Testis (tissue), 3 donors: ENCODE data around the gene ABL2. TPM values are rescaled to one million over a fixed set of nuclear protein-coding genes. Genes with fewer than 3 reads are reported as not detected.

ENCODE experiments used
- DNase-seq: peaks from one replicate; pipeline ENCODE4 v3.0.0-alpha.2; 2019
- H3K27ac ChIP-seq, 2 donors: fragments of 200-600 bp; sonication (generic); one replicate each; pipeline ENCODE4 v1.5.1; 2019
- H3K27me3 ChIP-seq: fragments of 200-600 bp; sonication (generic); one replicate; pipeline ENCODE4 v1.5.1; 2019
- H3K36me3 ChIP-seq: fragments of 200-600 bp; sonication (generic); one replicate; pipeline ENCODE4 v1.5.1; 2017; ENCODE audit warnings: low read depth; ENCODE audit errors: missing control alignments
- H3K4me1 ChIP-seq: fragments of 200-600 bp; sonication (generic); one replicate; pipeline ENCODE4 v1.5.1; 2019
- H3K4me3 ChIP-seq, 2 donors: fragments of 200-600 bp; sonication (generic); one replicate each; pipeline ENCODE4 v1.5.1; 2017 to 2019
- H3K9me3 ChIP-seq: fragments of 200-600 bp; sonication (generic); one replicate; pipeline ENCODE4 v1.5.1; 2017
- POLR2A ChIP-seq: fragments of 450-650 bp; IDR thresholded peaks from one replicate; pipeline ENCODE4 v1.6.1; 2017; ENCODE audit warnings: antibody characterized with exemption, mild to moderate bottlenecking, moderate library complexity
- WGBS, 2 donors: methylation state at CpG; one replicate each; pipeline ENCODE4 v1.1.5; 2018; 5-methylcytosine and 5-hydroxymethylcytosine counted together
- intact Hi-C: fragments of 100-400 bp; cut with DNase I; formaldehyde crosslinking; loops from one replicate; pipeline ENCODE4 v1.15.1; 2023; ENCODE audit warnings: low total_unique reads
- polyA plus RNA-seq: library from polyadenylated mRNA; stranded (reverse); fragments of 350-450 nt; fragmentation: Illumina TruSeq; extraction: RNeasy Lipid Tissue Mini Kit (QIAGEN cat#74804); gene quantifications from one replicate; pipeline ENCODE4 v1.2.3, GENCODE V29; 2014; ENCODE audit warnings: low read depth, low replicate concordance; ENCODE audit not compliant: insufficient read depth
- total RNA-seq, 2 donors: library from RNA; depleted of rRNA; stranded (reverse); fragments of >200 nt; gene quantifications; one replicate each; pipeline ENCODE4 v1.2.3, GENCODE V29; 2016
- TF ChIP-seq, protein P1 (sequence below), 3 experiments: fragments of 450-650 bp in 2 of 3; fragments of 200-600 bp in 1 of 3; sonication (generic) in 1 of 3; IDR thresholded peaks; one replicate each; pipeline ENCODE4 v1.5.1; 2016 to 2019; ENCODE audit warnings: antibody characterized with exemption in 3 of 3, mild to moderate bottlenecking in 2 of 3, moderate library complexity in 1 of 3

The ABL2 gene
- total and polyA plus RNA-seq, 3 donors from 2014 or later = 12.4 to 22.9 (median 21.9) TPM

DNA sequence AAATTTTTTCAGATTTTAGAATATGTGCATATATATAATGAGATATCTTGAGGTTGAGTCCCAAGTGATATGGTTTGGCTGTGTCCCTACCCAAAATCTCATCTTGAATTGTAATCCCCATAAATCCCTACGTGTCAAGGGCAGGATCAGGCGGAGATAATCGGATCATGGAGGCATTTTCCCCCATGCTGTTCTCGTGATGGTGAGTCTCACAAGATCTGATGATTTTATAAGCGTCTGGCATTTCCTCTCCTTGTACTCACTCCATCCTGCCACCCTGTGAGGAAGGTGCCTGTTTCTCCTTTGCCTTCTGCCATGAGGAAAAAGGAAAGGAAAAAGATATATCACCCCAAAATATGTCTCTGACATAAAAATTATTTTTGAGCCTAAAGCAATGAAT is 83.0 kb downstream of the ABL2 start:
- intact Hi-C loops = no loop called here
- DNase-seq = no peak
- H3K27ac ChIP-seq = no peak overlapping the region
- WGBS, 2 donors = 90 to 91% methylated on average over 5 of the region's 5 CpGs
- H3K9me3 ChIP-seq = no peaks in the 10 kb centered on the region
- no peaks in the 10 kb centered on the region for H3K27me3 ChIP-seq
- TF ChIP-seq POLR2A = no peak
- TF ChIP-seq, protein P1, sequence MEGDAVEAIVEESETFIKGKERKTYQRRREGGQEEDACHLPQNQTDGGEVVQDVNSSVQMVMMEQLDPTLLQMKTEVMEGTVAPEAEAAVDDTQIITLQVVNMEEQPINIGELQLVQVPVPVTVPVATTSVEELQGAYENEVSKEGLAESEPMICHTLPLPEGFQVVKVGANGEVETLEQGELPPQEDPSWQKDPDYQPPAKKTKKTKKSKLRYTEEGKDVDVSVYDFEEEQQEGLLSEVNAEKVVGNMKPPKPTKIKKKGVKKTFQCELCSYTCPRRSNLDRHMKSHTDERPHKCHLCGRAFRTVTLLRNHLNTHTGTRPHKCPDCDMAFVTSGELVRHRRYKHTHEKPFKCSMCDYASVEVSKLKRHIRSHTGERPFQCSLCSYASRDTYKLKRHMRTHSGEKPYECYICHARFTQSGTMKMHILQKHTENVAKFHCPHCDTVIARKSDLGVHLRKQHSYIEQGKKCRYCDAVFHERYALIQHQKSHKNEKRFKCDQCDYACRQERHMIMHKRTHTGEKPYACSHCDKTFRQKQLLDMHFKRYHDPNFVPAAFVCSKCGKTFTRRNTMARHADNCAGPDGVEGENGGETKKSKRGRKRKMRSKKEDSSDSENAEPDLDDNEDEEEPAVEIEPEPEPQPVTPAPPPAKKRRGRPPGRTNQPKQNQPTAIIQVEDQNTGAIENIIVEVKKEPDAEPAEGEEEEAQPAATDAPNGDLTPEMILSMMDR (IDR thresholded peaks at IDR 0.05) = no peak
- no peaks in the 10 kb centered on the region for H3K36me3 ChIP-seq
- H3K4me3 ChIP-seq = no peak overlapping the region
- no peaks in the 10 kb centered on the region for H3K4me1 ChIP-seq

DNA sequence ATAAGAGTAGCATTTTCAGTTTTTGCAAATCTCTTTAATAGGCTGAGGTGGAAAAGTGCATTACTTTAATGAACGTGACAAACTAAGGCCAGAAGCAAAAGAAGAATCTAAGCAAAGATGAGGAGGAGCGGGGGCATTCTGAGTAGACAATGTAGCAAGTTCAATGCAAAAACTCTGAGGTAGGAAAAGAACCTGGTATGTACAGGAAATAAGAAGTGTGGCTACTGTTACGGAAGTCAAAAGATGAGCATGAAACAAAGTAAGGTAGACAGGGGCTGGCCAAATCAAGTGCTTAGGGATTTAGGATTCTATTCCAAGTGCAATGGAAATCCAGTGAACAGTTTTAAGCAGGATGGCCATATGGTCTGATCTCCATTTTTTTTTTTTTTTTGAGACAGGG is 84.0 kb downstream of the ABL2 start:
- WGBS, 2 donors = 71 to 78% methylated on average over 3 of the region's 3 CpGs
- Histone ChIP-seq H3K4me3 (no peak overlapping the region), H3K27ac (no peak overlapping the region), H3K27me3 (no peaks in the 10 kb centered on the region), H3K4me1 (no peaks in the 10 kb centered on the region), H3K36me3 (no peaks in the 10 kb centered on the region), H3K9me3 (no peaks in the 10 kb centered on the region)
- TF ChIP-seq POLR2A = no peak
- TF ChIP-seq, protein P1 (IDR thresholded peaks at IDR 0.05) = no peak
- intact Hi-C loops = no loop called here
- DNase-seq = no peak

DNA sequence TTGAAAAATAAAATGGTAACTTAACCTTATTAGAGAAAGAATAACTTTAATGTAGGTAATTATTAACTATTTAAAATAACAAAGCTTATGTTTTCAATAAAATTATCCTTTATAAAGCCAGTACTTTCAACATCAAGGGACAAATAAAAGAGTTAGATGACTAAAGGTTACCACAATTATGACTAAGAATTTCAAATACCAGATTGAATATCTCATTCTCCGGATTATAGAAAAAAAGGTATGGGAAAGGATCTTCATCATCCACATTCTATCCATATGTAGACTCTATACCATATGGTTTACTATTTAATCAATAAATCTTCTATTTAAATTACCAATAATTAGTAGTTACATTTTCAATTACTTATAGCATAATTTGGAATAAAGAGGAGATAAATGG is 84.9 kb downstream of the ABL2 start:
- TF ChIP-seq POLR2A = no peak
- TF ChIP-seq, protein P1 (IDR thresholded peaks at IDR 0.05) = no peak
- DNase-seq = no peak
- Histone ChIP-seq H3K4me1 (no peaks in the 10 kb centered on the region), H3K4me3 (no peak overlapping the region), H3K27me3 (no peaks in the 10 kb centered on the region), H3K9me3 (no peaks in the 10 kb centered on the region), H3K36me3 (no peaks in the 10 kb centered on the region), H3K27ac (no peak overlapping the region)
- WGBS, 2 donors = 95 to 98% methylated on average over 1 of the region's 1 CpG
- intact Hi-C loops = no loop called here

DNA sequence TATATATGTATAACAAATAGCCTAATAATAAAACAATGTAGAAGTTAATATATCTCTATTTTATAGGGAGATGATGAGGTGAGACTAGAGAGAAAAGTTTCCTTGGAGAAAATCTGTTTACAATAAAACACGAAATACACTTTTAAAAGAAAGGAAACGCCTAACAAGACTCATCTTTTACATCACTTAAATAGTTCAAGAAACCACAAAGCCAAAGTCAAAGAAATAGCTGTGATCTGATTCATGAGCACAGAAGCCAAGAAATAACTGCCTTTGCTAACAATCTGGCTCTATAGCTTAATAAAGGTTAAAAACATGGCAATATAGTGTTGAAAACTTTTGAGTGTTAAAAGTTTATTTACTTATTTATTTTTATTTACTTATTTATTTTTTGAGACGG is 86.2 kb downstream of the ABL2 start:
- WGBS, 2 donors = 73 to 83% methylated on average over 3 of the region's 3 CpGs
- H3K4me1 ChIP-seq = no peaks in the 10 kb centered on the region
- H3K9me3 ChIP-seq = no peaks in the 10 kb centered on the region
- H3K27ac ChIP-seq = peak overlapping the region in 1 of 2 donors; percentile 55
- no peak overlapping the region for H3K4me3 ChIP-seq
- no peak for DNase-seq
- no peaks in the 10 kb centered on the region for H3K36me3 ChIP-seq
- TF ChIP-seq POLR2A = no peak
- TF ChIP-seq, protein P1 (IDR thresholded peaks at IDR 0.05) = no peak
- intact Hi-C loops = no loop called here
- H3K27me3 ChIP-seq = no peaks in the 10 kb centered on the region

DNA sequence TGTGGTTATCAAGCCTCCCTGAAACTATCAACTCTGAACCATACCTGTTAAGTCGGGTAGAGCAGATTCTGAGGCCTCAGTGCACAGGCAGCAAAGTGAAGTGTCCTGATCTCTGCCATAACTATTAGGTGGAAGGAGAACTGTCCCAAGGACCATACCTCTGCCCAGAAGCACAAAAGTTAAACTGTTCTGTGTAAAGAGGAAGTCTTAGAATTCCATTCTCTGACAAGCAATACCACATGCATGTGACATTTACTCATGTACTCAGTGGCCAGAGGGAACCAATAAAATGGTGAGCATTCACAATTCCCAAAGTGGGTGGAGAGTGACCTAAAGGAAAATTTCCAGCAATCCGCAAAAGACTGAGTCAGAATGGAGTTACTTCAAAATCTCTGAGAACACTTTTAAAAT is 86.6 kb downstream of the ABL2 start:
- H3K4me1 ChIP-seq = no peaks in the 10 kb centered on the region
- no peaks in the 10 kb centered on the region for H3K36me3 ChIP-seq
- H3K27ac ChIP-seq = peak overlapping the region in 1 of 2 donors; percentile 55
- no peak overlapping the region for H3K4me3 ChIP-seq
- no peaks in the 10 kb centered on the region for H3K9me3 ChIP-seq
- H3K27me3 ChIP-seq = no peaks in the 10 kb centered on the region
- DNase-seq = no peak
- 80 to 90% methylated on average over 2 of the region's 2 CpGs for WGBS, 2 donors
- no peak for TF ChIP-seq POLR2A
- TF ChIP-seq, protein P1 (IDR thresholded peaks at IDR 0.05) = no peak
- intact Hi-C loops = no loop called here
